HepG2 (cell line): ENCODE results near the gene ELP5. TPM values are rescaled to one million over a fixed set of nuclear protein-coding genes. Genes with fewer than 3 reads are reported as not detected.
A peak's percentile ranks its signal among the peaks of the same experiment; 100 is the strongest.

Experiments
- DMTF1 ChIP-seq: sonication (generic); formaldehyde crosslinking; IDR thresholded peaks from 2 replicates; pipeline ENCODE4 v1.4.0; 2020; ENCODE audit warnings: mild to moderate bottlenecking, missing genetic modification reagents
- KLF6 ChIP-seq: IDR thresholded peaks from 2 replicates; pipeline ENCODE4 v1.8.0; 2016; ENCODE audit warnings: missing biosample characterization, missing genetic modification reagents
- POLR2AphosphoS5 ChIP-seq: IDR thresholded peaks from 2 replicates; pipeline ENCODE4 v1.6.1; 2012; ENCODE audit warnings: low read depth, low read length
- RBAK ChIP-seq: sonication (generic); formaldehyde crosslinking; IDR thresholded peaks from 2 replicates; pipeline ENCODE4 v1.5.1; 2020; ENCODE audit warnings: mild to moderate bottlenecking, missing genetic modification reagents
- RORA ChIP-seq: sonication (generic); formaldehyde crosslinking; IDR thresholded peaks from 2 replicates; pipeline ENCODE4 v1.5.0; 2020; ENCODE audit warnings: mild to moderate bottlenecking, missing genetic modification reagents, moderate library complexity
- SSRP1 ChIP-seq: IDR thresholded peaks from 2 replicates; pipeline ENCODE4 v1.6.1; 2016; ENCODE audit warnings: control low read depth
- USF2 ChIP-seq, 2 experiments: sonication (generic) in 1 of 2; formaldehyde crosslinking in 1 of 2; IDR thresholded peaks; 2 replicates each; pipeline versions ENCODE4 v1.5.1 to v1.6.1; 2011 to 2020; ENCODE audit warnings: borderline replicate concordance in 1 of 2, low read depth in 1 of 2, low read length in 1 of 2, mild to moderate bottlenecking in 1 of 2, missing genetic modification reagents in 1 of 2, moderate library complexity in 1 of 2
- ZFP82 ChIP-seq: sonication (generic); formaldehyde crosslinking; IDR thresholded peaks from 2 replicates; pipeline ENCODE4 v1.5.1; 2020; ENCODE audit warnings: mild to moderate bottlenecking, missing genetic modification reagents, borderline replicate concordance
- ZFYVE20 ChIP-seq: sonication (generic); formaldehyde crosslinking; IDR thresholded peaks from 2 replicates; pipeline ENCODE4 v1.8.0; 2023; ENCODE audit warnings: low read depth, mild to moderate bottlenecking, moderate library complexity, missing genetic modification reagents, borderline replicate concordance
- ZNF33B ChIP-seq: sonication (generic); formaldehyde crosslinking; IDR thresholded peaks from 2 replicates; pipeline ENCODE4 v1.5.1; 2020; ENCODE audit warnings: mild to moderate bottlenecking, missing genetic modification reagents
- ZNF512 ChIP-seq: sonication (generic); formaldehyde crosslinking; IDR thresholded peaks from 2 replicates; pipeline ENCODE4 v1.4.0; 2020; ENCODE audit warnings: mild to moderate bottlenecking, missing genetic modification reagents
- ZNF609 ChIP-seq: sonication (generic); formaldehyde crosslinking; IDR thresholded peaks from 2 replicates; pipeline ENCODE4 v1.4.0; 2020; ENCODE audit warnings: mild to moderate bottlenecking, missing genetic modification reagents, borderline replicate concordance
- ZNF775 ChIP-seq: sonication (generic); formaldehyde crosslinking; IDR thresholded peaks from 2 replicates; pipeline ENCODE4 v1.4.0; 2020; ENCODE audit warnings: missing genetic modification reagents, mild to moderate bottlenecking, moderate library complexity, borderline replicate concordance
- ZNF782 ChIP-seq: sonication (generic); formaldehyde crosslinking; IDR thresholded peaks from 2 replicates; pipeline ENCODE4 v1.4.0; 2020; ENCODE audit warnings: missing genetic modification reagents, mild to moderate bottlenecking, borderline replicate concordance
- ZNF878 ChIP-seq: sonication (generic); formaldehyde crosslinking; IDR thresholded peaks from 2 replicates; pipeline ENCODE4 v1.8.1; 2023; ENCODE audit warnings: mild to moderate bottlenecking, missing genetic modification reagents, moderate library complexity
- polyA plus RNA-seq, 8 experiments: library from polyadenylated mRNA; depleted of rRNA in 3 of 8; stranded (reverse) in 7 of 8; unstranded in 1 of 8; fragments of >200 nt; fragmentation: Illumina TruSeq in 4 of 8; extraction: Trizol in 4 of 8; gene quantifications; 2 replicates each; pipeline versions ENCODE4 v1.2.1 to v1.2.3, GENCODE V29; 2011 to 2016; ENCODE audit warnings: low read depth in 4 of 8, missing spikeins in 1 of 8, mixed read lengths in 1 of 8; ENCODE audit not compliant: insufficient read depth in 1 of 8
- total RNA-seq, 5 experiments: library from RNA; depleted of rRNA; stranded (reverse); fragments of >200 nt; fragmentation: Illumina TruSeq; extraction: Trizol; gene quantifications; 2 replicates each; pipeline ENCODE4 v1.2.3, GENCODE V29; 2016; ENCODE audit warnings: low read depth in 1 of 5

The ELP5 gene
- total and polyA plus RNA-seq, 2 of the 13 experiments (the other 11 are each of a cell fraction or from before 2014, with no cell fraction given), result 67.6 to 69.8 TPM

- no peak for TF ChIP-seq ZNF609 (CRISPR knock-in tag)
- TF ChIP-seq USF2 (IDR thresholded peaks at IDR 0.05; ENCODE audit: low read depth, low read length), result no peak
- TF ChIP-seq USF2 (CRISPR knock-in tag; IDR thresholded peaks at IDR 0.05; ENCODE audit: borderline replicate concordance), result no peak
- TF ChIP-seq POLR2AphosphoS5, result no peak
- TF ChIP-seq RBAK (CRISPR knock-in tag), result no peak
- TF ChIP-seq DMTF1 (CRISPR knock-in tag), result no peak
- TF ChIP-seq SSRP1 (CRISPR knock-in tag), result no peak; the same call in 1 of the 2 replicates
- no peak for TF ChIP-seq ZFP82 (CRISPR knock-in tag)
- peak; percentile 38; the same call in 1 of the 2 replicates for TF ChIP-seq ZNF878
- peak; percentile 44; the same call in 1 of the 2 replicates for TF ChIP-seq KLF6 (CRISPR knock-in tag)
- TF ChIP-seq ZNF33B (CRISPR knock-in tag), result 0 out of 2 replicates have a peak, but pooled peaks have one; percentile 29
- no peak for TF ChIP-seq ZNF775 (CRISPR knock-in tag)
- TF ChIP-seq RORA (CRISPR knock-in tag), result no peak
- TF ChIP-seq ZNF782 (CRISPR knock-in tag), result no peak; the same call in 1 of the 2 replicates
- no peak for TF ChIP-seq ZFYVE20 (CRISPR knock-in tag)
- no peak for TF ChIP-seq ZNF512 (CRISPR knock-in tag)
Measured at GRCh38 chr17:7241783-7242716, 10.0 kb upstream of the ELP5 start, which contains the start of gene GABARAP (continued).
